Stimulated activated CD8-positive, alpha-beta memory T cell treated with anti-CD3 and anti-CD28 coated beads, Interleukin-15, amount 100 ng/mL, for 24 hours (primary cell): ENCODE results near the gene VAV2.

Experiments
- DNase-seq: peaks from one replicate; pipeline ENCODE4 v3.0.0-alpha.2; 2020; ENCODE audit warnings: low read depth

Gene VAV2

DNA sequence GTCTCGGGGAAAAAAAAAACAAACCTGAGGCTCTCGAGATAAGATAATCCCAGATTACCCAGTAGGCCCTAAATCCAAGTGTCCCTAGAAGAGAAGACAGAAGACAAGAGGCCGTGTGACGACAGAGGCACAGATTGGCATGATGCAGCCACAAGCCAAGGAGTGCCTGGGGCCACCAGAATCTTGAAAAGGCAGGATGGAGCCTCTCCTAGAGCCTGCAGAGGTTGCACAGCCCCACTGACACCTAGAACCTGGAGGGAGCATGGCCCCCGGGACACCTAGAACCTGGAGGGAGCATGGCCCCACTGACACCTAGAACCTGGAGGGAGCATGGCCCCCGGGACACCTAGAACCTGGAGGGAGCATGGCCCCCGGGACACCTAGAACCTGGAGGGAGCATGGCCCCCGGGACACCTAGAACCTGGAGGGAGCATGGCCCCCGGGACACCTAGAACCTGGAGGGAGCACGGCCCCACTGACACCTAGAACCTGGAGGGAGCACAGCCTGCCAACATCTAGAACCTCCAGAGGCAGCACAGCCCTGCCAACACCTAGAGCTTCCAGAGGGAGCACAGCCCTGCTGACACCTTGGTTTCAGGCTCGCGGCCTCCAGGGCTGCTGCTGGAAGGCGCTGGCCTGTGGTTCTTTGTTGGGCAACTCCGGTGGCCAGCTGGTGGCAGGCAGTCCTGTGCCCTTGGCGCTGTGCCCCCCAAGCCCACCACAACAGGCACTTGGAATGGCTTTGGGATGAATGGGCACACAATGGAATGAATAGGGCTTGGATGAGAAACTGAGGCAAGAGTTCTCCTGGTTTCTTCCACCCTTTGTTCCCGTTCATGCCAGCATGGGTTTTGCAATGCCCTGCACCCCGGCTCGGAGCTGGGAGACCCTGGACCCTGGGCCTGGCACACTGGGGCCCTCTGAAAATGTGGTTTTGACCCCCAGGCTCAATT lies 39.2 kb downstream of the VAV2 start:
- DNase-seq: no peak

DNA sequence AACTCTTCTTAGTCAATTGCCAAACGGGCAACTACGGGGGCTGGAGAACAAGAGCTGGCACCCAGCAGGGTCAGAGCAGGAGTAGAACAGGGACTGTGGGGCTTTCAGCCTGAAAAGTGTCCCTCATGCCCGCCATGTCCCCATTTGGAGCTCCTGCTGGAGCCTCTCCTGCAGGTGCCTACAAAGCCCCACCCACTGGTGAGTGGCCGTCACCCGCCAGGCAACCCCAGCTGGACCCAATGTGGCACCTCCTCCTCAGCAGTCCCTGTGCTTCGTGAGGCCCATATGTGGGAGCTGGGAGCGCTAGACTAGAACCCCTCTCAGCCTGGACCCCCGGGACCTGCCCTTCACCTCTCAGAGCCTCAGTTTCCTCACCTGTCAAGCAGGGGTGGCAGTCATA lies 40.9 kb downstream of the VAV2 start:
- no peak for DNase-seq

DNA sequence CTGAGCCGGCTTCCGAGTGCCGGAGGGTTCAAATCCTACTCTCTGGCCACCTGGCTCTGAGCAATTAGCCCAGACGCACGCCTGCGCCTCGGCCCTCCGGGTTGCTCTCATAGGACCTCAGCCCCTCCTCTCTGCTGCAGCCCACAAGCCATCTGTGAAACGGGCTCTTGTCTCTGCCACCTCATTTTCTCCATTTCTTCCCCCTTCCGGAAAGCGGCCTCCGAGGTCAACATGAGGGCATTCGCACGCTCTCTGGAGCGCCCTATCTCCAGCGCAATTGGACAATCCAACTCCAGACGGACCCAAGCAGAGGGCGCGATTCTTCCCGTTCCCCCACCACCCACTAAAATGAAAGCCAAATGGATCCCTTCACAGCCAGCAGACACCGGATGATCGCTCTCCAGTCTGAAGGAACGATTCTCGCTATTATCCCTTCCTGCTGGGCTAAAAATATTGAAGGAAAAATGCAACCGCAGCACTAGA lies 41.5 kb downstream of the VAV2 start:
- no peak for DNase-seq

GRCh38 chr9:133950192-133950591 lies 41.9 kb downstream of the VAV2 start:
- DNase-seq: no peak

DNA sequence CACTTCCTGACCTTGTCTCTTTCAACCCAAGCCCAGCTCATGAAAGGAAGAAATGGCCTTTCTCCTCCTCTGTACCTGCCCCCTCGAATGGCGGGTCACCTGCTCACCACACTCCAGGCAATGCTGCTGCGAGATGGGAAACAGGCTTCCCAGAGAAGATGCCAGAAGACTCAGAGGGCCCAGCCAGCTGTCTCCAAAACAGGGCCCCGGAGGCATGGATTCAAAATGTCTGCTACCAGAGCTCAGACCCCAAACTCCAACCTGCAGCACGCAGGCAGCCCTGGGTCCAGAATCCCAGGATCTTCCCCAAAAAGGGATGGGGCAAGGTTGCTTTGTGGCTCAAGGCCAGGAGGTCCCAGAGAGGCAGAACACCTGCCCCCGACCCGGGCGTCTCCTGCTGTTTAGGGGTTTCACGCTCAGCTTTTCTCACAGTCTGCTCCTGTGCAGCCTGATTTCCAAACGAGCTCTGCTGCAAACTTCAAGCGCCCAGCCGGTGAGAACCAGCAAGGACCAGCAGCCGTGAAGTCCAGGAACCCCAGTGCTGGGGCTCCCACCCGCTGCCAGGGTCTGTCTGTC lies 42.5 kb downstream of the VAV2 start:
- DNase-seq: no peak

DNA sequence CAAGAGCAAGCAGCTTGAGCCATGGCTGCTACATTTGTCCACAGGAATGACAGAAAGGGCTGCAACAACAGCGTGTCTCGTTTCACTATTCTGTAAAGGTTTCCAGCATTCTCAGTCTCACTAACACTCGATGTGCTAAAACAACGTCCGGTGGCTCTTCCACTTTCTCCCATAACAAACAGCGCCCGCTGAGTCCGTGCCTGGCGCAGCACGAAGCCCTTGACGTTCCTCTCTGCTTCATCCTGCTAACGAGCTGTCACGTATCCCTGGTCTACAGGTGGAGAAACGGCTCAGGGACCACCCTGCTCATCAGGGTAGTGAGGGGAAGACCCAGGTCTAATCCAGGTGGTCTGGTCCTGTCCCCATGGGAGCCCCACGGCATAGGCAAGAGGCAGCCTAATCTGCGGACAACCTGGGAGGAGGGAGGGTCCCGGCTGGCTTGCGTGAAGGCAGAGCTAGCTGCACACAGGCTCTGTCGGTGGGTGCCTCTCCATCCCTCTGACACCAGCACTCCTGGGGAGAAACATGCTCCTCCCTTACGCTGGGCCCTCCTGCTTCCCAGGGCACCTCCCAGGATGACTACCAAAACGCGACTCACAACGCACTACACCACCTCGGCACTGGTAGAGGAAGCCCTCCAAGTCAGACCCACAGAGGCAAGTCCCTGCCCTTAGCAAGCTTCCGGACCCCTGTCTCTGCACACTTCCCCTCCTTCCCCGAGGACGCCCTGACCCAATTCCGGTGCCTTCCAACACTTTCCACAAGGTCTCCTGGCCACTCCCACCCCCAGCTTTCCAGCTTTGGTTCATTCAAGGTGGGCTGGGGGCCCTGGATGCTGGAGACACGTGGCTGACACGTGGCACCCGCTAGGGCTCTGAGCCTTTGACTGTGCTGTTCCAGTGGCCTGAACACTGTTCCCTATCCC lies 43.3 kb downstream of the VAV2 start:
- DNase-seq: no peak

- DNase-seq: no peak
Observed at GRCh38 chr9:133948131-133948530, 44.0 kb downstream of the VAV2 start.

DNA sequence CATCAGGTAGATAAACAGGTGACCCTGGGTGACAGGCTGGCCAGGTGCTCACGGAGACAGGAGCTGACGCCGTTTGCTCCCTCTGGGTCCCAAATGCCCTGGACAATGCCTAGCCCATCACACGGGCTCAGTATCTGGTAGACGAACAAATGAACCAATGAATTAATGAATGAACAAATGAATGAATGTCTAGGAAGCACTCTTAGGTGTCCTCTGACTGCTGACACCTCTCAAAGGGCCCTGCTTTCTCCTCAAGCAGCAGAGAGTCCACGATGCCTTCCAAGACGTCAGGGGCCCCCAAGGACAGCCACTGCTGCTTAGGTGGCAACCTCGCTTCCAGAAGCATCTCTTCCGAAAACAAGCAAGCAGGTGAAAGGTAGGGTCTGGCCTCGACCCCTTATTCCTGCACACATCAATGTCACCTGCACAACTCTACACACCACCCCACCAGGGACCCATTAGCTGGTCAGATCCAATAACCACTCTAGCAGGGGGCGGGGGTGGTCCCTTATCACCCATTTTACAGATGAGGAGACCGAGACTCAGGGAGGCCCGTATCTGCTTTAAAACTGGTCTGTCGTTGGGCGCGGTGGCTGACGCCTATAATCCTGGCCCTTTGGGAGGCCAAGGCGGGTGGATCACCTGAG lies 45.2 kb downstream of the VAV2 start:
- DNase-seq: no peak

GRCh38 chr9:133945977-133946753 lies 46.0 kb downstream of the VAV2 start:
- no peak for DNase-seq

DNA sequence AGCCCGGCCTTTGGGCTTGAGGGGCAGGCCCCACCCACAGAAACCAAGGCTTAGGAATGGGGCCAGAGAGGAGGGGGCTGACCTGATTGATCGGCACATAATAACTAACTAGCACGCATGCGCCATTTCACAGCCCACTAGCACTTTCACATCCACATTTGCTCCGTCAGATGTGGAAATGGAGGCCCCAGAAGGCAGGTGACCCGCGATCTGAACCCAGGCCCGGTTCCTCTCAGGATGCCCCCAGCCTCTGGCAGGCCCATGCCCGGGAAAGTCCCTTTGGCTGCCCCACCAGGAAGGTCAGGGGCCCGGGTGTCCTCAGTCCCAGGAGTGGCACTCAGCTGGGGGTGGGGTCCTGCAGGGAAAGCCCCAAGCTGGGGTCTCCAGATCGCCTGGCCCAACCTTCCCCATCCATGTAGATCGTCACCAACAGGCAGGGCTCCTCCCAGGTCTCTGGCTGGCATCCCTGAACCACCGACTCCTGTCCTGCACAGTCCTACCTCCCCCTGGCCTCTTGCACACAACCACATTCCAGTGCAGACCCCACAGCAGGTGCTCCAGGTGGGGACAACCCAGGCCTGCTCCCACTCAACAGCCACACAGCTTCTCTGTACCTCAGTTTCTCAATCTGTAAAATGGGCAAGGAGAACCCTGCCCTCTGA lies 46.7 kb downstream of the VAV2 start:
- DNase-seq: no peak

DNA sequence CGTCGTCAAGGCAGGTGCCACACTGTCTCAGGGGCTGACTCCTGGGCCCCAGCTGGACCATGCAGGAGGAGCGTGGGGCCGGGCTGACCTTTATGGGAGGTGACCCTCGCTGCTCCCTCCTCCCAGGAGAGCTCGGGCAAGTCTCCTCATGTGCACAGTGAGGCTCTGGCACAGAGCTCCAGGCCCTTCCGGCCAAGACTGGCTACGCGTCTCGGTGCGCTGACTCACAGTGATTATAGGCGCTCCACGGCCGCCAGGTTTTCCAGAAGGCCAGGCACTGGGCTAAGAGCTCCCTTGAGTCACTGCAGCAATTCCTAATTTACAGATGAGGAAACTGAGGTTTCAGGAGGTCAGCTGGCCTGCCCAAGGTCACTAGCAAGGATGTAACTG lies 47.4 kb downstream of the VAV2 start:
- DNase-seq: no peak

- DNase-seq: no peak
Observed at GRCh38 chr9:133943781-133944745, 48.1 kb downstream of the VAV2 start.

DNA sequence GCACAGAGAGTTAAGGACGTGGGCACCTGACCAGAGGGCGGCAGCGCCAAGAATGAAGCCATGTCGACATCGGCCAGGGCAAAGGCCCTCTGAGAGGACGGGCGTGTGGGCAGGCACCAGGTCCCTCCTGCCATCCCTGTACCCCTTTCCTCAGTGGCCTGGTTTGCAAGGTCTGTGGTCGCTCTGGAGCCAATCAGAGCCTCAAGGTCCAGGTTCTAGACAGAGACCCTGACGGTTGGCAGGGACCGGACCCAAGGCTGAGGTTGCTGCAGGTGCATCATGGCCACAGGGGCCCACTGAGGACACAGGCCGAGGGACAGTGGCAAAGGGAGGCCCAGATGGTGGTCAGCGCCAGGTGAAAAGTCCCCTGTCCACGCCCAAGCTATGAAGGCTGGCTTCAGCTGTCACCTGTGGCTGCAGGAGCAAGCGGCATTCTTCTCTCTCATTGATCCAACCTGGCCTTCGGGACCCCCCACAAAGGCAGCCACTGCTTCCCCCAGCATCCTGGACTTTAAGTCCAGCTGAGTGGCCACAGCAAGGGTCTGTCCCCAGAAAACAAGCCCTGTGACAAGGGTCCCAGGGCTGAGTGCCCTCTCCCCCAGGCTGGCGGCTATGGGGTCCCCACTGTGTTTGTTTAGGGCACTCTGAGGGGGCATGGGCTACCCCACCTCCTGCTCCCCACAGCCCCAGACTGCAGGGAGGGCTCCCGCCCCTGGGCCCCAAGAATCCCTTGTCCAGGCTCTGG lies 48.9 kb downstream of the VAV2 start:
- no peak for DNase-seq

GRCh38 chr9:133942206-133942975 lies 49.7 kb downstream of the VAV2 start:
- no peak for DNase-seq

- no peak for DNase-seq
Observed at GRCh38 chr9:133939845-133940244, 52.3 kb downstream of the VAV2 start.

DNA sequence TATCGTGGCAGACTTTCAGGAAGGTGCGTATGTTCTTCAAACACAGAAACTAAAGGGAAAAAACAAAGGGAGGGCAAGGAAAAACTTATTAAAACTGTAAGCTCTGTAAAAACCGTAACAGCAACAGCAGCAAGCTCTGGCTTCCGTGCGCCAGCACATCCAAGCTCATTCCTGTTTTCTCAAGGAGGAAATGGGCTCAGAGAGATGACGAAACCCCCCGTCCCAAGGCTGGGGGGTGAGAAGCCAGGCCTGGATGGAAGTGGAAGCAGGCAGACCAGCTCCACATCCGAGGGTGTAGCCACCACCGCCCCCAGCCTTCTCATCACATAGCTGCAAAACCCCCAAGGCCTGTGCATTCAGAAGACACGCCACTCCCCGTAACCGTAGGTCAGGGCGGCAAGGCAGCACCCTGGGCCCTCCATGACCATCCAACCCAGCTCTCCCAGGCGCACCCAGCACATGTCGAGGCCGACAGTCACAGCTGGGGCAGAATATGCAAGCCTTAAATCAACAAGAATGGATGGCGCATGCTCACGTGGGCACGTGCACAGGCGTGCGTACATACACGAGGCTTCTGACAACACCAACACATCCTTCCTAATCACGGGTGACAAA lies 52.8 kb downstream of the VAV2 start:
- no peak for DNase-seq

- no peak for DNase-seq
Observed at GRCh38 chr9:133938753-133939152, 53.4 kb downstream of the VAV2 start.
